K562 (cell line): ENCODE results near the gene DUSP10. TPM values are rescaled to one million over a fixed set of nuclear protein-coding genes. Genes with fewer than 3 reads are reported as not detected.

Experiments used
- CSDE1 ChIP-seq, 2 experiments: fragments of 450-650 bp; IDR thresholded peaks; 2 replicates each; pipeline ENCODE4 v1.6.1; 2016; ENCODE audit warnings: mild to moderate bottlenecking in 1 of 2
- FOSL1 ChIP-seq: fragments of 200-800 bp; sonication (Bioruptor generic); conservative IDR thresholded peaks from 2 replicates; pipeline ENCODE4 v1.6.1; 2016; ENCODE audit warnings: missing genetic modification characterization, missing compliant biosample characterization
- HOMEZ ChIP-seq: fragments of 250-450 bp; sonication (Bioruptor Pico); IDR thresholded peaks from 2 replicates; pipeline ENCODE4 v1.4.0; 2020; ENCODE audit warnings: mild to moderate bottlenecking, moderate library complexity
- MCM3 ChIP-seq: fragments of 450-650 bp; IDR thresholded peaks from 2 replicates; pipeline ENCODE4 v1.6.1; 2016
- POU5F1 ChIP-seq: fragments of 150-350 bp; IDR thresholded peaks from 2 replicates; pipeline ENCODE4 v1.6.1; 2014; ENCODE audit warnings: borderline replicate concordance, low read length, low read depth, mild to moderate bottlenecking; ENCODE audit not compliant: partially characterized antibody
- TEAD4 ChIP-seq, 2 experiments: sonication (generic) in 1 of 2; formaldehyde crosslinking in 1 of 2; IDR thresholded peaks; 2 replicates each; pipeline versions ENCODE4 v1.6.1 to v1.8.0; 2012 to 2022; ENCODE audit warnings: borderline replicate concordance in 1 of 2, inconsistent platforms in 1 of 2, low read length in 1 of 2, mild to moderate bottlenecking in 1 of 2, missing genetic modification reagents in 1 of 2
- YBX1 ChIP-seq: fragments of 450-650 bp; IDR thresholded peaks from 2 replicates; pipeline ENCODE4 v1.7.1; 2016; ENCODE audit warnings: mild to moderate bottlenecking
- ZFX ChIP-seq: sonication (generic); formaldehyde crosslinking; IDR thresholded peaks from 2 replicates; pipeline ENCODE4 v1.8.0; 2022; ENCODE audit warnings: mild to moderate bottlenecking, missing genetic modification reagents, moderate library complexity
- ZNF551 ChIP-seq: fragments of 250-450 bp; sonication (Bioruptor Pico); IDR thresholded peaks from 2 replicates; pipeline ENCODE4 v1.5.0; 2021; ENCODE audit warnings: mild to moderate bottlenecking, moderate library complexity
- ZNF583 ChIP-seq: fragments of 250-450 bp; sonication (Bioruptor Pico); IDR thresholded peaks from 2 replicates; pipeline ENCODE4 v1.4.0; 2020
- ZNF644 ChIP-seq: fragments of 200-800 bp; sonication (Bioruptor generic); IDR thresholded peaks from 2 replicates; pipeline ENCODE4 v1.6.1; 2016; ENCODE audit warnings: low read depth, missing genetic modification characterization, missing compliant biosample characterization
- ZNF764 ChIP-seq: fragments of 250-450 bp; sonication (Bioruptor Pico); IDR thresholded peaks from 2 replicates; pipeline ENCODE4 v1.4.0; 2020; ENCODE audit warnings: low read depth, mild to moderate bottlenecking, moderate library complexity
- polyA plus RNA-seq, 8 experiments: library from polyadenylated mRNA; depleted of rRNA in 4 of 8; stranded (reverse) in 5 of 8; unstranded in 3 of 8; fragments of >200 nt; fragmentation: Nextera tagmentation in 2 of 8; fragmentation: Illumina TruSeq in 1 of 8; extraction: Ambion mirVana in 2 of 8; extraction: Trizol in 1 of 8; gene quantifications; 2 replicates each; pipeline versions ENCODE4 v1.2.1 to v1.2.3, GENCODE V29; 2011 to 2014; ENCODE audit warnings: inconsistent platforms in 1 of 8, missing spikeins in 1 of 8
- total RNA-seq, 7 experiments: library from RNA; depleted of rRNA in 6 of 7; stranded (reverse); fragments of >200 nt in 6 of 7; fragmentation: Illumina TruSeq in 2 of 7; extraction: Trizol in 2 of 7; gene quantifications; 2 replicates each; pipeline versions ENCODE4 v1.2.1 to v1.2.3, GENCODE V29; 2011 to 2021; ENCODE audit warnings: low replicate concordance in 1 of 7
- TF ChIP-seq, protein P1 (sequence below), 3 experiments: fragments of 200-800 bp in 1 of 3; sonication (Bioruptor generic) in 1 of 3; sonication (generic) in 1 of 3; formaldehyde crosslinking in 1 of 3; IDR thresholded peaks; 2 replicates each; pipeline versions ENCODE4 v1.6.1 to v1.8.0; 2016 to 2022; ENCODE audit warnings: mild to moderate bottlenecking in 2 of 3, missing compliant biosample characterization in 2 of 3, missing genetic modification characterization in 2 of 3, missing genetic modification reagents in 1 of 3
- TF ChIP-seq, protein P2 (sequence below), 2 experiments: IDR thresholded peaks in 1 of 2; conservative IDR thresholded peaks in 1 of 2; 2 replicates each; pipeline ENCODE4 v1.6.1; 2016; ENCODE audit warnings: low read depth in 2 of 2, mild to moderate bottlenecking in 1 of 2, missing compliant biosample characterization in 1 of 2, missing genetic modification characterization in 1 of 2, moderate library complexity in 1 of 2
- TF ChIP-seq, protein P3 (sequence below): sonication (generic); formaldehyde crosslinking; IDR thresholded peaks from 2 replicates; pipeline ENCODE4 v1.8.1; 2023; ENCODE audit warnings: mild to moderate bottlenecking, missing genetic modification reagents
- TF ChIP-seq, protein P4 (sequence below): fragments of 200-800 bp; sonication (Bioruptor generic); IDR thresholded peaks from 2 replicates; pipeline ENCODE4 v1.6.1; 2017; ENCODE audit warnings: missing genetic modification characterization, missing compliant biosample characterization

DUSP10 gene
- total and polyA plus RNA-seq, 9 of the 15 experiments (the other 6 are each of a cell fraction or from before 2014, with no cell fraction given): 1.7 to 8.3 (median 6.1) TPM

- TF ChIP-seq TEAD4 (IDR thresholded peaks at IDR 0.05; ENCODE audit: low read length): no peak
- no peak for TF ChIP-seq TEAD4 (CRISPR knock-in tag; IDR thresholded peaks at IDR 0.05; ENCODE audit: borderline replicate concordance)
- TF ChIP-seq FOSL1 (tag): peak; percentile 50; the same call in 1 of the 2 replicates
- TF ChIP-seq, protein P1, sequence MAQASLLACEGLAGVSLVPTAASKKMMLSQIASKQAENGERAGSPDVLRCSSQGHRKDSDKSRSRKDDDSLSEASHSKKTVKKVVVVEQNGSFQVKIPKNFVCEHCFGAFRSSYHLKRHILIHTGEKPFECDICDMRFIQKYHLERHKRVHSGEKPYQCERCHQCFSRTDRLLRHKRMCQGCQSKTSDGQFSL (CRISPR knock-in tag; IDR thresholded peaks at IDR 0.05): no peak
- TF ChIP-seq, protein P1 (tag; IDR thresholded peaks at IDR 0.05): no peak
- no peak for TF ChIP-seq CSDE1 (IDR thresholded peaks at IDR 0.05)
- TF ChIP-seq HOMEZ (CRISPR knock-in tag): no peak
- TF ChIP-seq, protein P2, sequence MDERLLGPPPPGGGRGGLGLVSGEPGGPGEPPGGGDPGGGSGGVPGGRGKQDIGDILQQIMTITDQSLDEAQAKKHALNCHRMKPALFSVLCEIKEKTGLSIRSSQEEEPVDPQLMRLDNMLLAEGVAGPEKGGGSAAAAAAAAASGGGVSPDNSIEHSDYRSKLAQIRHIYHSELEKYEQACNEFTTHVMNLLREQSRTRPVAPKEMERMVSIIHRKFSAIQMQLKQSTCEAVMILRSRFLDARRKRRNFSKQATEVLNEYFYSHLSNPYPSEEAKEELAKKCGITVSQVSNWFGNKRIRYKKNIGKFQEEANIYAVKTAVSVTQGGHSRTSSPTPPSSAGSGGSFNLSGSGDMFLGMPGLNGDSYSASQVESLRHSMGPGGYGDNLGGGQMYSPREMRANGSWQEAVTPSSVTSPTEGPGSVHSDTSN (CRISPR knock-in tag; IDR thresholded peaks at IDR 0.05; ENCODE audit: low read depth): no peak
- TF ChIP-seq, protein P2 (tag; conservative IDR thresholded peaks at IDR 0.05; ENCODE audit: low read depth): 0 out of 2 replicates have a peak, but pooled peaks have one; percentile 12
- TF ChIP-seq ZFX (CRISPR knock-in tag): peak; percentile 24; the same call in 1 of the 2 replicates
- TF ChIP-seq, protein P3, sequence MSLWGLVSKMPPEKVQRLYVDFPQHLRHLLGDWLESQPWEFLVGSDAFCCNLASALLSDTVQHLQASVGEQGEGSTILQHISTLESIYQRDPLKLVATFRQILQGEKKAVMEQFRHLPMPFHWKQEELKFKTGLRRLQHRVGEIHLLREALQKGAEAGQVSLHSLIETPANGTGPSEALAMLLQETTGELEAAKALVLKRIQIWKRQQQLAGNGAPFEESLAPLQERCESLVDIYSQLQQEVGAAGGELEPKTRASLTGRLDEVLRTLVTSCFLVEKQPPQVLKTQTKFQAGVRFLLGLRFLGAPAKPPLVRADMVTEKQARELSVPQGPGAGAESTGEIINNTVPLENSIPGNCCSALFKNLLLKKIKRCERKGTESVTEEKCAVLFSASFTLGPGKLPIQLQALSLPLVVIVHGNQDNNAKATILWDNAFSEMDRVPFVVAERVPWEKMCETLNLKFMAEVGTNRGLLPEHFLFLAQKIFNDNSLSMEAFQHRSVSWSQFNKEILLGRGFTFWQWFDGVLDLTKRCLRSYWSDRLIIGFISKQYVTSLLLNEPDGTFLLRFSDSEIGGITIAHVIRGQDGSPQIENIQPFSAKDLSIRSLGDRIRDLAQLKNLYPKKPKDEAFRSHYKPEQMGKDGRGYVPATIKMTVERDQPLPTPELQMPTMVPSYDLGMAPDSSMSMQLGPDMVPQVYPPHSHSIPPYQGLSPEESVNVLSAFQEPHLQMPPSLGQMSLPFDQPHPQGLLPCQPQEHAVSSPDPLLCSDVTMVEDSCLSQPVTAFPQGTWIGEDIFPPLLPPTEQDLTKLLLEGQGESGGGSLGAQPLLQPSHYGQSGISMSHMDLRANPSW (CRISPR knock-in tag): no peak
- no peak for TF ChIP-seq MCM3
- TF ChIP-seq, protein P4, sequence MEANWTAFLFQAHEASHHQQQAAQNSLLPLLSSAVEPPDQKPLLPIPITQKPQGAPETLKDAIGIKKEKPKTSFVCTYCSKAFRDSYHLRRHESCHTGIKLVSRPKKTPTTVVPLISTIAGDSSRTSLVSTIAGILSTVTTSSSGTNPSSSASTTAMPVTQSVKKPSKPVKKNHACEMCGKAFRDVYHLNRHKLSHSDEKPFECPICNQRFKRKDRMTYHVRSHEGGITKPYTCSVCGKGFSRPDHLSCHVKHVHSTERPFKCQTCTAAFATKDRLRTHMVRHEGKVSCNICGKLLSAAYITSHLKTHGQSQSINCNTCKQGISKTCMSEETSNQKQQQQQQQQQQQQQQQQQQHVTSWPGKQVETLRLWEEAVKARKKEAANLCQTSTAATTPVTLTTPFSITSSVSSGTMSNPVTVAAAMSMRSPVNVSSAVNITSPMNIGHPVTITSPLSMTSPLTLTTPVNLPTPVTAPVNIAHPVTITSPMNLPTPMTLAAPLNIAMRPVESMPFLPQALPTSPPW (CRISPR knock-in tag): peak; percentile 31; the same call in 1 of the 2 replicates
- no peak for TF ChIP-seq ZNF551
- TF ChIP-seq YBX1: no peak
- TF ChIP-seq ZNF583 (CRISPR knock-in tag): no peak
- TF ChIP-seq POU5F1: no peak
- 0 out of 2 replicates have a peak, but pooled peaks have one; percentile 46 for TF ChIP-seq ZNF644
- TF ChIP-seq ZNF764 (CRISPR knock-in tag): no peak
These were observed 2.7 kb downstream of the DUSP10 start (continued) for GRCh38 chr1:221739018-221739676.
